PC-9 (cell line): ENCODE measurements around the gene SCN8A. TPM values are rescaled to one million over a fixed set of nuclear protein-coding genes. Genes with fewer than 3 reads are reported as not detected.

Experiments used
- BruUV-seq: library from RNA; stranded (reverse); fragments of 400-500 nt; replicated peaks from 2 replicates; lab custom pipeline; 2021; lab: Mats Ljungman, UMichigan
- CTCF ChIA-PET: fragments of 300-600 bp; sonication (Branson Sonifier 250); formaldehyde crosslinking; loops from one replicate; lab custom pipeline; 2022; ENCODE audit warnings: antibody characterized with exemption; lab: Charles Lee
- POLR2A ChIA-PET: fragments of 300-600 bp; sonication (Branson Sonifier 250); formaldehyde crosslinking; loops from one replicate; lab custom pipeline; 2022; ENCODE audit warnings: antibody characterized with exemption; ENCODE audit not compliant: unreplicated experiment; lab: Charles Lee
- DNase-seq, 2 experiments: peaks; one replicate each; pipeline versions ENCODE4 v3.0.0 to v3.0.0-alpha.2; 2015 to 2022; ENCODE audit warnings: mixed read lengths in 1 of 2
- H2AFZ ChIP-seq: fragments of 200-600 bp; sonication (generic); 2 replicates; pipeline ENCODE4 v1.8.1; 2017; ENCODE audit warnings: antibody characterized with exemption
- H3F3A ChIP-seq: fragments of 200-600 bp; sonication (generic); 2 replicates; pipeline ENCODE4 v1.8.1; 2017; ENCODE audit warnings: antibody characterized with exemption, mild to moderate bottlenecking, low read depth; ENCODE audit not compliant: insufficient read depth
- H3K27ac ChIP-seq: fragments of 200-600 bp; sonication (generic); 2 replicates; pipeline ENCODE4 v1.6.1; 2016; ENCODE audit warnings: mixed run types
- H3K27me3 ChIP-seq: fragments of 200-600 bp; sonication (generic); 2 replicates; pipeline ENCODE4 v1.6.1; 2016; ENCODE audit warnings: low read depth, mixed run types; ENCODE audit not compliant: insufficient read depth
- H3K36me3 ChIP-seq: fragments of 200-600 bp; sonication (generic); 2 replicates; pipeline ENCODE4 v1.6.1; 2016; ENCODE audit warnings: low read depth, mixed run types
- H3K4me1 ChIP-seq: fragments of 200-600 bp; sonication (generic); replicated peaks from 2 replicates; pipeline ENCODE4 v1.6.1; 2016; ENCODE audit warnings: mixed run types; ENCODE audit not compliant: insufficient read depth
- H3K4me2 ChIP-seq: fragments of 200-600 bp; sonication (generic); 2 replicates; pipeline ENCODE4 v1.6.1; 2017; ENCODE audit warnings: mixed run types
- H3K4me3 ChIP-seq: fragments of 200-600 bp; sonication (generic); 2 replicates; pipeline ENCODE4 v1.6.1; 2016; ENCODE audit warnings: mixed run types
- H3K79me2 ChIP-seq: fragments of 200-600 bp; sonication (generic); 2 replicates; pipeline ENCODE4 v1.6.1; 2017; ENCODE audit warnings: low read depth, mixed run types
- H3K9me2 ChIP-seq: fragments of 200-600 bp; sonication (generic); 2 replicates; pipeline ENCODE4 v1.8.1; 2017; ENCODE audit warnings: mild to moderate bottlenecking; ENCODE audit not compliant: insufficient read depth
- H3K9me3 ChIP-seq: fragments of 200-600 bp; sonication (generic); 2 replicates; pipeline ENCODE4 v1.8.1; 2016; ENCODE audit warnings: low read depth; ENCODE audit not compliant: insufficient read depth
- H4K20me1 ChIP-seq: fragments of 200-600 bp; sonication (generic); 2 replicates; pipeline ENCODE4 v1.8.1; 2017; ENCODE audit not compliant: insufficient read depth
- EZH2 ChIP-seq: fragments of 200-600 bp; sonication (generic); IDR thresholded peaks from 2 replicates; pipeline ENCODE4 v1.8.0; 2017; ENCODE audit warnings: antibody characterized with exemption, low read depth
- intact Hi-C: fragments of 100-400 bp; cut with micrococcal nuclease; formaldehyde crosslinking; loops from one replicate; pipeline ENCODE4 v1.10.0; 2022; ENCODE audit not compliant: unreplicated experiment
- total RNA-seq: library from RNA; stranded (reverse); gene quantifications from 2 replicates; pipeline ENCODE4 v1.2.3, GENCODE V29; 2021
- TF ChIP-seq, protein P1 (sequence below): fragments of 200-600 bp; sonication (generic); conservative IDR thresholded peaks from 2 replicates; pipeline ENCODE4 v1.6.1; 2017; ENCODE audit warnings: mixed run types, antibody characterized with exemption, mild to moderate bottlenecking, moderate library complexity

Gene SCN8A
- total RNA-seq, 1 experiment from 2014 or later = 0.17 TPM

DNA sequence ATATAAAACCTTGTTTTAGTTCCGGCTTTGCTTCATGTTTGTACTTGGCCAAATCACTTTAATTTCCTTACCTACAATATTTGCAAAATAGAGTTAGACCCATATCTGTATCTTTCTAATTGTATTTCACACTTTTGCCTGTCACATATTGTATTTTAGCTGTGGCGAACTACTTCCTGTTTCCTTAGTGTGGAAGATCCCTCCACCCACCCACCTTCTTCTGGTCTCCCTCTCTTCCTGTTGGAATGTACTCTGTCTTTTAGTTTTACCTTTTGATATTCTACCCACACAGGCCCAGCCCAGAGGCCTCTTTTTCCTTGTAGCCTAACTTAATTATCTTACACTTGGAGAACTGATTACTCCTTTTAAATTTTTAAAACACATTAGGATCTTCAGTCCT is 78.2 kb downstream of the SCN8A start:
- Histone ChIP-seq H2AFZ (no peak overlapping the region), H3K27ac (no peak overlapping the region), H3F3A (no peaks in the 10 kb centered on the region), H4K20me1 (no peaks in the 10 kb centered on the region), H3K79me2 (no peaks in the 10 kb centered on the region), H3K9me3 (peaks cover 3% of the 10 kb centered on the region), H3K4me1 (no peaks in the 10 kb centered on the region), H3K27me3 (peaks cover 92% of the 10 kb centered on the region), H3K4me3 (no peak overlapping the region), H3K4me2 (no peak overlapping the region), H3K36me3 (no peaks in the 10 kb centered on the region), H3K9me2 (no peaks in the 10 kb centered on the region)
- BruUV-seq = no TSS peak
- TF ChIP-seq, protein P1, sequence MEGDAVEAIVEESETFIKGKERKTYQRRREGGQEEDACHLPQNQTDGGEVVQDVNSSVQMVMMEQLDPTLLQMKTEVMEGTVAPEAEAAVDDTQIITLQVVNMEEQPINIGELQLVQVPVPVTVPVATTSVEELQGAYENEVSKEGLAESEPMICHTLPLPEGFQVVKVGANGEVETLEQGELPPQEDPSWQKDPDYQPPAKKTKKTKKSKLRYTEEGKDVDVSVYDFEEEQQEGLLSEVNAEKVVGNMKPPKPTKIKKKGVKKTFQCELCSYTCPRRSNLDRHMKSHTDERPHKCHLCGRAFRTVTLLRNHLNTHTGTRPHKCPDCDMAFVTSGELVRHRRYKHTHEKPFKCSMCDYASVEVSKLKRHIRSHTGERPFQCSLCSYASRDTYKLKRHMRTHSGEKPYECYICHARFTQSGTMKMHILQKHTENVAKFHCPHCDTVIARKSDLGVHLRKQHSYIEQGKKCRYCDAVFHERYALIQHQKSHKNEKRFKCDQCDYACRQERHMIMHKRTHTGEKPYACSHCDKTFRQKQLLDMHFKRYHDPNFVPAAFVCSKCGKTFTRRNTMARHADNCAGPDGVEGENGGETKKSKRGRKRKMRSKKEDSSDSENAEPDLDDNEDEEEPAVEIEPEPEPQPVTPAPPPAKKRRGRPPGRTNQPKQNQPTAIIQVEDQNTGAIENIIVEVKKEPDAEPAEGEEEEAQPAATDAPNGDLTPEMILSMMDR = no peak
- TF ChIP-seq EZH2 = no peak
- ChIA-PET CTCF (no interaction called here), POLR2A (no interaction called here)
- intact Hi-C loops = no loop called here
- DNase-seq = no peak

- H3K4me3 ChIP-seq = no peak overlapping the region
- ChIA-PET CTCF (no interaction called here), POLR2A (no interaction called here)
- no peaks in the 10 kb centered on the region for H3K79me2 ChIP-seq
- BruUV-seq = no TSS peak
- no peak for TF ChIP-seq EZH2
- TF ChIP-seq, protein P1 = no peak
- no peaks in the 10 kb centered on the region for H4K20me1 ChIP-seq
- no peak overlapping the region for H3K4me2 ChIP-seq
- DNase-seq = no peak
- H2AFZ ChIP-seq = no peak overlapping the region
- peaks cover 3% of the 10 kb centered on the region for H3K9me3 ChIP-seq
- H3K36me3 ChIP-seq = no peaks in the 10 kb centered on the region
- no peaks in the 10 kb centered on the region for H3F3A ChIP-seq
- H3K27me3 ChIP-seq = peaks cover 92% of the 10 kb centered on the region
- H3K9me2 ChIP-seq = no peaks in the 10 kb centered on the region
- H3K27ac ChIP-seq = no peak overlapping the region
- no peaks in the 10 kb centered on the region for H3K4me1 ChIP-seq
- intact Hi-C loops = no loop called here
Measured at GRCh38 chr12:51669996-51670395, 79.0 kb downstream of the SCN8A start.

GRCh38 chr12:51672334-51672733 is 81.3 kb downstream of the SCN8A start:
- H2AFZ ChIP-seq = no peak overlapping the region
- no peak for DNase-seq
- H3K79me2 ChIP-seq = no peaks in the 10 kb centered on the region
- H3K4me3 ChIP-seq = no peak overlapping the region
- H3K4me1 ChIP-seq = no peaks in the 10 kb centered on the region
- no peaks in the 10 kb centered on the region for H4K20me1 ChIP-seq
- TF ChIP-seq EZH2 = no peak
- TF ChIP-seq, protein P1 = no peak
- no peaks in the 10 kb centered on the region for H3K9me2 ChIP-seq
- POLR2A ChIA-PET = no interaction called here
- intact Hi-C loops = no loop called here
- H3K27ac ChIP-seq = no peak overlapping the region
- no peaks in the 10 kb centered on the region for H3K36me3 ChIP-seq
- BruUV-seq = no TSS peak
- peaks cover 3% of the 10 kb centered on the region for H3K9me3 ChIP-seq
- no peak overlapping the region for H3K4me2 ChIP-seq
- H3F3A ChIP-seq = no peaks in the 10 kb centered on the region
- CTCF ChIA-PET = no interaction called here
- peaks cover 87% of the 10 kb centered on the region for H3K27me3 ChIP-seq
